Astrocyte (in vitro differentiated cells and primary cell): ENCODE results near the gene CCDC175.
A peak's percentile ranks its signal among the peaks of the same experiment; 100 is the strongest.

Experiments used
- EZH2 ChIP-seq: IDR thresholded peaks from 2 replicates; pipeline ENCODE4 v1.6.1; 2012; ENCODE audit warnings: mild to moderate bottlenecking, low read length, inconsistent platforms; ENCODE audit not compliant: insufficient read depth
- TF ChIP-seq, protein P1 (sequence below): IDR thresholded peaks from 2 replicates; pipeline ENCODE4 v1.5.1; 2011; ENCODE audit warnings: low read depth, mild to moderate bottlenecking, inconsistent platforms, low read length, moderate library complexity; ENCODE audit not compliant: insufficient read depth

GRCh38 chr14:59583755-59584154 lies 7.1 kb upstream of the CCDC175 start:
- TF ChIP-seq, protein P1, sequence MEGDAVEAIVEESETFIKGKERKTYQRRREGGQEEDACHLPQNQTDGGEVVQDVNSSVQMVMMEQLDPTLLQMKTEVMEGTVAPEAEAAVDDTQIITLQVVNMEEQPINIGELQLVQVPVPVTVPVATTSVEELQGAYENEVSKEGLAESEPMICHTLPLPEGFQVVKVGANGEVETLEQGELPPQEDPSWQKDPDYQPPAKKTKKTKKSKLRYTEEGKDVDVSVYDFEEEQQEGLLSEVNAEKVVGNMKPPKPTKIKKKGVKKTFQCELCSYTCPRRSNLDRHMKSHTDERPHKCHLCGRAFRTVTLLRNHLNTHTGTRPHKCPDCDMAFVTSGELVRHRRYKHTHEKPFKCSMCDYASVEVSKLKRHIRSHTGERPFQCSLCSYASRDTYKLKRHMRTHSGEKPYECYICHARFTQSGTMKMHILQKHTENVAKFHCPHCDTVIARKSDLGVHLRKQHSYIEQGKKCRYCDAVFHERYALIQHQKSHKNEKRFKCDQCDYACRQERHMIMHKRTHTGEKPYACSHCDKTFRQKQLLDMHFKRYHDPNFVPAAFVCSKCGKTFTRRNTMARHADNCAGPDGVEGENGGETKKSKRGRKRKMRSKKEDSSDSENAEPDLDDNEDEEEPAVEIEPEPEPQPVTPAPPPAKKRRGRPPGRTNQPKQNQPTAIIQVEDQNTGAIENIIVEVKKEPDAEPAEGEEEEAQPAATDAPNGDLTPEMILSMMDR, result peak; percentile 10
- TF ChIP-seq EZH2, result no peak
